ENCODE measurements around the gene MRC1.

MRC1 gene

DNA sequence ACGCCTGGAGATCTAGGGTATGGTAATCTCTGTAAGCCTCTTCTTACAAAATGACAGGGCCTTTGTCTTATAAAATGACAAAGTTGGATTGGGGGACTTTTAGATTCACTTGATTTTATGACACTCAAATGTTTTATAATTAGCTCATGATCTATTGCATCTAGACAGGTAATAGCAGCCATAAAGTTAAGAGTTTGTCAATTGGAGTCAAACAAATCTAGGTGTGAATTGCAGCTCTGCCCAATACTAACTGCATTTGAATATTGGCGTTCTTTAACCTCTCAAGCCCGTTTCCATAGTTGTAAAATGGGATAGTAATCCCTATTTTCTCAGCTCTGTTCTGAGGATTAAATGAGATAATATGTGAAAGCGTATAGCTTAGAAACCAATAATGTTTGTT, 14.1 kb upstream of the MRC1 start:
- DNase-seq (ENCODE audit: low read depth) = no peak
- no peak overlapping the region for H3K4me3 ChIP-seq (ENCODE audit: low read depth, low read length)
- TF ChIP-seq, protein P1, sequence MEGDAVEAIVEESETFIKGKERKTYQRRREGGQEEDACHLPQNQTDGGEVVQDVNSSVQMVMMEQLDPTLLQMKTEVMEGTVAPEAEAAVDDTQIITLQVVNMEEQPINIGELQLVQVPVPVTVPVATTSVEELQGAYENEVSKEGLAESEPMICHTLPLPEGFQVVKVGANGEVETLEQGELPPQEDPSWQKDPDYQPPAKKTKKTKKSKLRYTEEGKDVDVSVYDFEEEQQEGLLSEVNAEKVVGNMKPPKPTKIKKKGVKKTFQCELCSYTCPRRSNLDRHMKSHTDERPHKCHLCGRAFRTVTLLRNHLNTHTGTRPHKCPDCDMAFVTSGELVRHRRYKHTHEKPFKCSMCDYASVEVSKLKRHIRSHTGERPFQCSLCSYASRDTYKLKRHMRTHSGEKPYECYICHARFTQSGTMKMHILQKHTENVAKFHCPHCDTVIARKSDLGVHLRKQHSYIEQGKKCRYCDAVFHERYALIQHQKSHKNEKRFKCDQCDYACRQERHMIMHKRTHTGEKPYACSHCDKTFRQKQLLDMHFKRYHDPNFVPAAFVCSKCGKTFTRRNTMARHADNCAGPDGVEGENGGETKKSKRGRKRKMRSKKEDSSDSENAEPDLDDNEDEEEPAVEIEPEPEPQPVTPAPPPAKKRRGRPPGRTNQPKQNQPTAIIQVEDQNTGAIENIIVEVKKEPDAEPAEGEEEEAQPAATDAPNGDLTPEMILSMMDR (conservative IDR thresholded peaks at IDR 0.05; ENCODE audit: low read depth, low read length) = no peak

GRCh38 chr10:17795813-17796594, 13.1 kb upstream of the MRC1 start:
- no peak overlapping the region for H3K4me3 ChIP-seq (ENCODE audit: low read depth, low read length)

DNA sequence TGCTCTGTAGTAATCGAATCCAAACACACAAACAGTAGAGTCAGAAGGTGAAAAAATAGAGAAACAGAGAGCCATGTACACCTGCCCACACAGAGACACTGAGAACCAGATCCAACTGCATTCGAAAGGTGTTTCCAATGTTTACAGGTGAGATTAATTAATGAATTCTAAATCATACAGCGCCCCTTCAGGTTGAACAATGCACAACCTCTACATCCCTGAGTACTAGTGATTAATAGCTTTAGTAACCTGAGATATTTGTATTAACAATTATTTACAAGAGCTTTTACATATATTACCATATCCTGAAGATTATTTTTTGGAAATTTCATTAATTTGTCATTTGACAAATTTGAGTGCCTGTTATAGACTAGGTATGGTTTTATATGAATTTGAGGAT, 7.6 kb upstream of the MRC1 start:
- TF ChIP-seq, protein P1 (conservative IDR thresholded peaks at IDR 0.05; ENCODE audit: low read depth, low read length) = peak; percentile 4
- H3K4me3 ChIP-seq (ENCODE audit: low read depth, low read length) = no peak overlapping the region
- DNase-seq (ENCODE audit: low read depth) = no peak

More at GRCh38 chr10:17795813-17796594, 13.1 kb upstream of the MRC1 start:
- DNase-seq (ENCODE audit: low read depth) = no peak
- TF ChIP-seq, protein P1 (conservative IDR thresholded peaks at IDR 0.05; ENCODE audit: low read depth, low read length) = no peak

DNA sequence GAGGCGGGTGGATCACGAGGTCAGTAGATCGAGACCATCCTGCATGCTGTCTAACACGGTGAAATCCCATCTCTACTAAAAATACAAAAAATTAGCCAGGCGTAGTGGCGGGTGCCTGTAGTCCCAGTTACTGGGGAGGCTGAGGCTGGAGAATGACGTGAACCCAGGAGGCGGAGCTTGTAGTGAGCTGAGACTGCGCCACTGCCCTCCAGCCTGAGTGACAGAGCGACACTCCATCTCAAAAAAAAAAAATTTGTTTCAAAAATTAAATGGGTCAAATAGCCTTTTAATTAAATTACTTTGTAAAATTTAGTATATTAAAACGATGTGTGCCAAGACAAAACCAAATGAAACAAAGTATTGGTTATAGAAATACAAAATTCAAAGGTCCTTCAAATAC, 6.8 kb upstream of the MRC1 start:
- TF ChIP-seq, protein P1 (conservative IDR thresholded peaks at IDR 0.05; ENCODE audit: low read depth, low read length) = no peak
- DNase-seq (ENCODE audit: low read depth) = no peak
- no peak overlapping the region for H3K4me3 ChIP-seq (ENCODE audit: low read depth, low read length)

DNA sequence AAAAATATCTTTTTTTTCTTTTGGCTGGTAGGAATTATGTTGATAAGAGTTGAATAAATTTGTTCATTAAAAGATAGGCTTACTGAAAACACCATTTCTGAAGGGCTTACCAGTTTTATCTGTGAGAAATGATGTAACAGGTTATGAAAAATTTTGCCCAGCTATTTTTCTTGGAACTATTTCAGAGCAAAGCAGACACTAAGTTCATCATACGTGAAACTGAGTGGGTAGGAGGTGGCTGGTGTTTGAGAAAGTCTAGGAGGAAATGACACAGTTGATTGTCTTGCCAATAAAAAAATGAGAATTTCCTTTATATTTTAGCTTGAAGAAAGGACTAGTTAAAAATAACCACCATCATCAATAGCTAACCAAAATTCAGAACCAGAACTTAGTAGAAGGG, 6.2 kb upstream of the MRC1 start:
- DNase-seq (ENCODE audit: low read depth) = peak; percentile 45
- TF ChIP-seq, protein P1 (conservative IDR thresholded peaks at IDR 0.05; ENCODE audit: low read depth, low read length) = no peak
- H3K4me3 ChIP-seq (ENCODE audit: low read depth, low read length) = no peak overlapping the region

DNA sequence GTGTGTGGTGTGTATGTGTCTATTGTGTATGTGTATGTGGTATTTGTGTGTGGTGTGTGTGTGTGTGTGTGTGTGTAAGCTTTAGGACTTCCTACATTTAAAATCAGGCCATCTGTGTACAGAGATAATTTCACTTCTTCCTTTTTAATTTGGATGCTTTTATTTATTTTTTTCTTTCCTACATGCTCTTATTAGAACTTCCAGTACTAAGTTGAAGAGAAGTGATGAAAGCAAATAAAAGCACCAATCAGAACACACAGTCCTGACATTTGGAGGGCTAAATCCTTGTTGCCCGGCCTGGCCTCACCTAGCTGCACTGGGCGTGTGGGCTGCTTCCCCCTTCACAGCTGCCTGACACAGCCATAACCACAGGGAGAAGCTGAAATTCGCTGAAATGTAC, 3.8 kb upstream of the MRC1 start:
- TF ChIP-seq, protein P1 (conservative IDR thresholded peaks at IDR 0.05; ENCODE audit: low read depth, low read length) = no peak
- DNase-seq (ENCODE audit: low read depth) = no peak

More for the DNA sequence above, 3.8 kb upstream of the MRC1 start:
- no peak overlapping the region for H3K4me3 ChIP-seq (ENCODE audit: low read depth, low read length)

Measured in choroid plexus epithelial cell (primary cell).